ENCODE results near the gene UGT1A4. TPM values are rescaled to one million over a fixed set of nuclear protein-coding genes. Genes with fewer than 3 reads are reported as not detected.

UGT1A4 gene
- total and polyA plus RNA-seq, 2 donors (not counting 3 experiments of a cell fraction or from before 2014, with no cell fraction given) = not detected

DNA sequence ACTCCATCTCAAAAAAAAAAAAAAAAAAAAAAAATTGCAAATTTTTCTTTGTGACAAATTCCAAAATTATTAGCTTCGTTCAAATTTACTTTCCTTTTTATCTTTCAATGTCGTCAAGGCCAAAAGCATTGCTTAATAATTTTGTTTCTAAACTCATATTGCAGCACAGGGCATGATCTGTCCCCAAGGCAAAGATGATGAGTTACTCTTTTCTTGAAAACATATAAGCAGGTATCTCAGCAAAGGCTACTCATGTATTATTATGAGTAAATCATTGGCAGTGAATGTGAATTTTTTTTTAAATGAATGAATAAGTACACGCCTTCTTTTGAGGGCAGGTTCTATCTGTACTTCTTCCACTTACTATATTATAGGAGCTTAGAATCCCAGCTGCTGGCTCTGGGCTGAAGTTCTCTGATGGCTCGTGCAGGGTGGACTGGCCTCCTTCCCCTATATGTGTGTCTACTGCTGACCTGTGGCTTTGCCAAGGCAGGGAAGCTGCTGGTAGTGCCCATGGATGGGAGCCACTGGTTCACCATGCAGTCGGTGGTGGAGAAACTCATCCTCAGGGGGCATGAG, 36.9 kb upstream of the UGT1A4 start, which contains the start of gene UGT1A7:
TSS of gene UGT1A7 (plus strand) at position 381 of the 579 bp plus-strand sequence. CDS start at position 418, 37 bp downstream.
- CTCF ChIA-PET = interaction anchor here (0.6 kb wide), 1 partner anchor 345 kb away, joined by 3 read pairs; no protein-coding TSS in a partner anchor

More for the DNA sequence above, 36.9 kb upstream of the UGT1A4 start, which contains the start of gene UGT1A7:
- H3K36me3 ChIP-seq (ENCODE audit: control insufficient read depth in 2 of 2, extremely low read depth in 1 of 2, insufficient read depth in 2 of 2, low read length in 2 of 2) = no peaks in the 10 kb centered on the region
- H2AFZ ChIP-seq (ENCODE audit: low read depth, low read length) = no peak within 1 kb of the TSS
- no peak for DNase-seq (ENCODE audit: low read depth, low spot score)
- H3K27me3 ChIP-seq (ENCODE audit: control insufficient read depth in 2 of 2, insufficient read depth in 2 of 2, low read length in 2 of 2) = no peaks in the 10 kb centered on the region
- H3K9ac ChIP-seq (replicated peaks; ENCODE audit: extremely low read depth, insufficient read depth, low read length) = no peak within 1 kb of the TSS
- no TSS peak for BruUV-seq (replicated peaks)
- no peak within 1 kb of the TSS for H3K4me2 ChIP-seq (ENCODE audit: insufficient read depth, low read length)
- dilution Hi-C loops (cut with MboI; ENCODE audit: extremely low pct_ligation_motif_present, low sequenced_read_pairs) = no loop called here
- H3K4me1 ChIP-seq (ENCODE audit: control insufficient read depth, extremely low read depth, insufficient read depth, low read length) = no peaks in the 10 kb centered on the region
- FAIRE-seq = no peak
- TF ChIP-seq EZH2 (IDR thresholded peaks at IDR 0.05; ENCODE audit: borderline replicate concordance, low read depth, low read length, severe bottlenecking) (no peak), POLR2A (IDR thresholded peaks at IDR 0.05; ENCODE audit: low read depth, low read length) (no peak), CTCF (IDR thresholded peaks at IDR 0.05; ENCODE audit: extremely low read depth in 1 of 2, insufficient read depth in 1 of 2, low read depth in 1 of 2, low read length in 2 of 2) (no peak), POLR2AphosphoS5 (IDR thresholded peaks at IDR 0.05; ENCODE audit: insufficient read depth, low read depth, low read length) (no peak), MYC (IDR thresholded peaks at IDR 0.05; ENCODE audit: low read depth, low read length) (no peak), MAX (IDR thresholded peaks at IDR 0.05; ENCODE audit: insufficient read depth, insufficient read length) (no peak), GATA2 (IDR thresholded peaks at IDR 0.05; ENCODE audit: insufficient read depth, insufficient read length, low read depth, low read length) (no peak)
- intact Hi-C loops (cut with micrococcal nuclease) = no loop called here
- H4K20me1 ChIP-seq (replicated peaks; ENCODE audit: control insufficient read depth, extremely low read depth, insufficient read depth, low read length) = no peaks in the 10 kb centered on the region
- POLR2A ChIA-PET = interaction anchor here (0.6 kb wide), 1 partner anchor 41 kb away, joined by 3 read pairs; no protein-coding TSS in a partner anchor
- no peak within 1 kb of the TSS for H3K27ac ChIP-seq (ENCODE audit: insufficient read depth, low read depth, low read length)
- H3K9me3 ChIP-seq (replicated peaks; ENCODE audit: control insufficient read depth, insufficient read depth, low read length) = no peaks in the 10 kb centered on the region
- no peaks in the 10 kb centered on the region for H3K79me2 ChIP-seq (ENCODE audit: control insufficient read depth, insufficient read depth, low read length)
- no peaks in the 10 kb centered on the region for H3K9me1 ChIP-seq (replicated peaks; ENCODE audit: control insufficient read depth, extremely low read depth, insufficient read depth, low read length)
- no peak within 1 kb of the TSS for H3K4me3 ChIP-seq (replicated peaks in 1 of 3; ENCODE audit: insufficient read depth in 1 of 3, low read depth in 1 of 3, low read length in 3 of 3)

All from endothelial cell of umbilical vein (primary cell).